Loucy (cell line): ENCODE measurements around the gene NMT2.
A peak's percentile ranks its signal among the peaks of the same experiment; 100 is the strongest.

ENCODE experiments used
- H2AFZ ChIP-seq: fragments of 200-600 bp; sonication (generic); 2 replicates; pipeline ENCODE4 v1.6.0; 2016; ENCODE audit warnings: antibody characterized with exemption, mild to moderate bottlenecking, low read length, moderate library complexity
- H3F3A ChIP-seq: fragments of 200-600 bp; 2 replicates; pipeline ENCODE4 v1.6.0; 2016; ENCODE audit warnings: antibody characterized with exemption, low read depth, mild to moderate bottlenecking
- H3K27me3 ChIP-seq: fragments of 200-600 bp; sonication (generic); 2 replicates; pipeline ENCODE4 v1.6.1; 2014; ENCODE audit warnings: low read length, mild to moderate bottlenecking; ENCODE audit not compliant: insufficient read depth, poor library complexity, severe bottlenecking
- H3K36me3 ChIP-seq: fragments of 200-600 bp; sonication (generic); 2 replicates; pipeline ENCODE4 v1.6.1; 2016; ENCODE audit warnings: low read length; ENCODE audit not compliant: insufficient read depth
- H3K4me1 ChIP-seq: fragments of 200-600 bp; sonication (generic); 2 replicates; pipeline ENCODE4 v1.5.1; 2014; ENCODE audit warnings: low read length, mild to moderate bottlenecking; ENCODE audit not compliant: insufficient read depth, poor library complexity, severe bottlenecking
- H3K4me2 ChIP-seq: fragments of 200-600 bp; sonication (generic); 2 replicates; pipeline ENCODE4 v1.6.0; 2014; ENCODE audit warnings: antibody characterized with exemption, low read length, low read depth, mild to moderate bottlenecking; ENCODE audit not compliant: poor library complexity, severe bottlenecking
- H3K4me3 ChIP-seq: fragments of 200-600 bp; sonication (generic); 2 replicates; pipeline ENCODE4 v1.5.1; 2014; ENCODE audit warnings: low read length, mild to moderate bottlenecking, mixed read lengths; ENCODE audit not compliant: poor library complexity, severe bottlenecking
- H3K79me2 ChIP-seq: fragments of 200-600 bp; sonication (generic); 2 replicates; pipeline ENCODE4 v1.6.1; 2014; ENCODE audit warnings: low read length; ENCODE audit not compliant: insufficient read depth
- H3K9ac ChIP-seq: fragments of 200-600 bp; sonication (generic); 2 replicates; pipeline ENCODE4 v1.6.0; 2014; ENCODE audit warnings: mild to moderate bottlenecking, low read depth, low read length, moderate library complexity; ENCODE audit not compliant: poor library complexity, severe bottlenecking
- H3K9me2 ChIP-seq: fragments of 200-600 bp; sonication (generic); replicated peaks from 2 replicates; pipeline ENCODE4 v1.6.1; 2016; ENCODE audit warnings: low read depth, low read length, mixed read lengths
- H3K9me3 ChIP-seq: fragments of 200-600 bp; sonication (generic); 2 replicates; pipeline ENCODE4 v1.6.1; 2014; ENCODE audit warnings: mild to moderate bottlenecking, antibody characterized with exemption, low read length, low read depth; ENCODE audit not compliant: insufficient read depth
- H4K20me1 ChIP-seq: fragments of 200-600 bp; sonication (generic); 2 replicates; pipeline ENCODE4 v1.6.0; 2014; ENCODE audit warnings: antibody characterized with exemption, low read length, mild to moderate bottlenecking; ENCODE audit not compliant: insufficient read depth, poor library complexity, severe bottlenecking
- EZH2phosphoT487 ChIP-seq: fragments of 200-600 bp; IDR thresholded peaks from 2 replicates; pipeline ENCODE4 v1.6.1; 2018; ENCODE audit warnings: antibody characterized with exemption, mild to moderate bottlenecking, moderate library complexity, borderline replicate concordance
- TF ChIP-seq, protein P1 (sequence below): fragments of 200-600 bp; sonication (generic); conservative IDR thresholded peaks from 2 replicates; pipeline ENCODE4 v1.5.1; 2014; ENCODE audit warnings: mild to moderate bottlenecking, antibody characterized with exemption, low read length

The NMT2 gene

DNA sequence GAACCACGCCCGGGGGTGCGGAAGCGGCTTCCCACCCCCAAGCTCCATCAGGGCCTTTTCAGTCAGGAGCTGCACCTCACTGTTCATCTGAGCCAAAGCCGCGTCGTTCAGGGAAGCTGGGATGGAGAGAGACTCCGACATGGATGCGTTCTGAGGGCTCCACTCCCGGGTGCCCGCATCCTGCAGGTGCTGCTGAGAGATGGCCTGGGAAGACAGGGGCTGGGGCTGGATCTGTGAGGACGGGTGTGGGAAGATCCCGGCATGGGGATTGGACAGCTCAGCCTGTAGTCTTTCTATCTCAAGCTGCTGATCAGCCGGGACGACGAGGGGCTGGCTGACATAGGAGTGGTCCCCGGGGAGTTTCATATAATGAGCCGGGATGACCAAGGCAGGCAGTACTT, 45.0 kb upstream of the NMT2 start:
- H3K4me2 ChIP-seq: no peak overlapping the region
- H3K4me1 ChIP-seq: peaks cover 11% of the 10 kb centered on the region
- no peaks in the 10 kb centered on the region for H3K36me3 ChIP-seq
- H3K9me2 ChIP-seq: no peaks in the 10 kb centered on the region
- H3K9me3 ChIP-seq: no peaks in the 10 kb centered on the region
- H3K79me2 ChIP-seq: no peaks in the 10 kb centered on the region
- H3F3A ChIP-seq: no peaks in the 10 kb centered on the region
- TF ChIP-seq, protein P1, sequence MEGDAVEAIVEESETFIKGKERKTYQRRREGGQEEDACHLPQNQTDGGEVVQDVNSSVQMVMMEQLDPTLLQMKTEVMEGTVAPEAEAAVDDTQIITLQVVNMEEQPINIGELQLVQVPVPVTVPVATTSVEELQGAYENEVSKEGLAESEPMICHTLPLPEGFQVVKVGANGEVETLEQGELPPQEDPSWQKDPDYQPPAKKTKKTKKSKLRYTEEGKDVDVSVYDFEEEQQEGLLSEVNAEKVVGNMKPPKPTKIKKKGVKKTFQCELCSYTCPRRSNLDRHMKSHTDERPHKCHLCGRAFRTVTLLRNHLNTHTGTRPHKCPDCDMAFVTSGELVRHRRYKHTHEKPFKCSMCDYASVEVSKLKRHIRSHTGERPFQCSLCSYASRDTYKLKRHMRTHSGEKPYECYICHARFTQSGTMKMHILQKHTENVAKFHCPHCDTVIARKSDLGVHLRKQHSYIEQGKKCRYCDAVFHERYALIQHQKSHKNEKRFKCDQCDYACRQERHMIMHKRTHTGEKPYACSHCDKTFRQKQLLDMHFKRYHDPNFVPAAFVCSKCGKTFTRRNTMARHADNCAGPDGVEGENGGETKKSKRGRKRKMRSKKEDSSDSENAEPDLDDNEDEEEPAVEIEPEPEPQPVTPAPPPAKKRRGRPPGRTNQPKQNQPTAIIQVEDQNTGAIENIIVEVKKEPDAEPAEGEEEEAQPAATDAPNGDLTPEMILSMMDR: no peak
- no peak for TF ChIP-seq EZH2phosphoT487
- H3K9ac ChIP-seq: no peak overlapping the region
- no peak overlapping the region for H2AFZ ChIP-seq
- no peaks in the 10 kb centered on the region for H3K27me3 ChIP-seq
- H4K20me1 ChIP-seq: no peaks in the 10 kb centered on the region
- H3K4me3 ChIP-seq: no peak overlapping the region

GRCh38 chr10:15211464-15211979, 43.0 kb upstream of the NMT2 start:
- H4K20me1 ChIP-seq: no peaks in the 10 kb centered on the region
- H3K9ac ChIP-seq: no peak overlapping the region
- H3K36me3 ChIP-seq: no peaks in the 10 kb centered on the region
- H2AFZ ChIP-seq: no peak overlapping the region
- no peak overlapping the region for H3K4me2 ChIP-seq
- H3K9me2 ChIP-seq: no peaks in the 10 kb centered on the region
- no peaks in the 10 kb centered on the region for H3F3A ChIP-seq
- no peaks in the 10 kb centered on the region for H3K79me2 ChIP-seq
- H3K9me3 ChIP-seq: no peaks in the 10 kb centered on the region
- peaks cover 21% of the 10 kb centered on the region for H3K4me1 ChIP-seq
- no peak for TF ChIP-seq EZH2phosphoT487
- TF ChIP-seq, protein P1: no peak
- no peaks in the 10 kb centered on the region for H3K27me3 ChIP-seq
- no peak overlapping the region for H3K4me3 ChIP-seq

DNA sequence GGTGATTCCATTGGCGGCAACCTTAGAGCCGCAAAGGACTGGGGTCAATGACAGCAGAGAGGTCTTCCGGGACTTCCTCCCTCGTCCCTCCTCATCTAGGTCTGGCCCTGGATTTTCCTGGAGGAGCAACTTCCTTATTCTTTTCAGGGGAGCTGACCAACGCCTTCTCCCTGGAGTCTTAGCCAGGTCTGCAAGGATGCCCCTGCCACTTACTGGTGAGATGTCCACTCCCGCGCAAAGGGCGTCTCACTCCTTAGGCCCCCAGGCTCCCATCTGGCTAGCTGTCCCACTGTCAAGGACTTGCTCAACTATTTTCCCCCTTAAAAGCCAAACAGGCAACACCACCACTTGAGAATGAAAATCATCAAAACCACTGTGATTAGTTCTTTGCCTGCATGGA, 42.0 kb upstream of the NMT2 start:
- Histone ChIP-seq H3K9ac (no peak overlapping the region), H3K36me3 (no peaks in the 10 kb centered on the region), H3K4me1 (peaks cover 21% of the 10 kb centered on the region), H4K20me1 (no peaks in the 10 kb centered on the region), H3K9me2 (no peaks in the 10 kb centered on the region), H3K9me3 (no peaks in the 10 kb centered on the region), H3K79me2 (no peaks in the 10 kb centered on the region), H3K4me2 (no peak overlapping the region), H2AFZ (peak overlapping the region; percentile 72; the same call in 1 of the 2 replicates), H3F3A (no peaks in the 10 kb centered on the region), H3K27me3 (no peaks in the 10 kb centered on the region), H3K4me3 (no peak overlapping the region)
- TF ChIP-seq, protein P1: no peak
- no peak for TF ChIP-seq EZH2phosphoT487
